Endothelial cell of umbilical vein (primary cell): Measurements from ENCODE around the gene SEMA4C. TPM values are rescaled to one million over a fixed set of nuclear protein-coding genes. Genes with fewer than 3 reads are reported as not detected.

Source experiments
- BruUV-seq: library from RNA; stranded (reverse); fragments of 400-500 nt; replicated peaks from 2 replicates; lab custom pipeline; 2021; lab: Mats Ljungman, UMichigan
- CTCF ChIA-PET: fragments of 300-600, 350-600 bp; sonication (Branson Sonifier 250); formaldehyde crosslinking; loops from one replicate; lab custom pipeline; 2021; ENCODE audit warnings: antibody characterized with exemption, inconsistent platforms; lab: Charles Lee
- POLR2A ChIA-PET: fragments of 300-600, 350-600 bp; sonication (Branson Sonifier 250); formaldehyde crosslinking; loops from one replicate; lab custom pipeline; 2021; ENCODE audit warnings: antibody characterized with exemption, inconsistent platforms; lab: Charles Lee
- DNase-seq: peaks from one replicate; pipeline ENCODE4 v3.0.0-alpha.2; 2011; ENCODE audit warnings: low read depth, low spot score
- FAIRE-seq: peaks from 2 replicates; lab custom pipeline; 2011; peaks lifted over from hg19 to GRCh38; lab: Jason Lieb, UNC
- H2AFZ ChIP-seq: 2 replicates; pipeline ENCODE4 v1.6.0; 2012; ENCODE audit warnings: low read depth, low read length, control low read depth, inconsistent platforms
- H3K27ac ChIP-seq: 2 replicates; pipeline ENCODE4 v1.5.1; 2011; ENCODE audit warnings: low read depth, mild to moderate bottlenecking, control low read depth, low read length, moderate library complexity; ENCODE audit not compliant: insufficient read depth
- H3K27me3 ChIP-seq, 2 experiments: 2 replicates each; pipeline versions ENCODE4 v1.6.0 to v1.6.1; 2011; ENCODE audit warnings: low read length in 2 of 2, mixed read lengths in 1 of 2; ENCODE audit not compliant: control insufficient read depth in 2 of 2, insufficient read depth in 2 of 2
- H3K36me3 ChIP-seq, 2 experiments: 2 replicates in 1 of 2; 3 replicates in 1 of 2; pipeline ENCODE4 v1.5.1; 2011; ENCODE audit warnings: low read length in 2 of 2, mild to moderate bottlenecking in 1 of 2, moderate library complexity in 1 of 2; ENCODE audit not compliant: control insufficient read depth in 2 of 2, insufficient read depth in 2 of 2; ENCODE audit errors: extremely low read depth in 1 of 2
- H3K4me1 ChIP-seq: 3 replicates; pipeline ENCODE4 v1.5.1; 2011; ENCODE audit warnings: mild to moderate bottlenecking, low read length; ENCODE audit not compliant: control insufficient read depth, insufficient read depth; ENCODE audit errors: extremely low read depth
- H3K4me2 ChIP-seq: 2 replicates; pipeline ENCODE4 v1.6.1; 2011; ENCODE audit warnings: low read length, control low read depth, mixed read lengths; ENCODE audit not compliant: insufficient read depth
- H3K4me3 ChIP-seq, 3 experiments: fragments of 200-600 bp in 1 of 3; sonication (generic), shearing (Covaris generic) in 1 of 3; replicated peaks in 1 of 3; 2 replicates each; pipeline ENCODE4 v1.5.1; 2011 to 2016; ENCODE audit warnings: control low read depth in 3 of 3, low read length in 3 of 3, mild to moderate bottlenecking in 2 of 3, inconsistent platforms in 1 of 3, low read depth in 1 of 3, moderate library complexity in 1 of 3; ENCODE audit not compliant: insufficient read depth in 1 of 3
- H3K79me2 ChIP-seq: 2 replicates; pipeline ENCODE4 v1.6.0; 2012; ENCODE audit warnings: low read length, inconsistent platforms; ENCODE audit not compliant: control insufficient read depth, insufficient read depth
- H3K9ac ChIP-seq: replicated peaks from 2 replicates; pipeline ENCODE3; 2011; ENCODE audit warnings: low read length, control low read depth; ENCODE audit not compliant: insufficient read depth; ENCODE audit errors: extremely low read depth
- H3K9me1 ChIP-seq: replicated peaks from 3 replicates; pipeline ENCODE4 v1.6.0; 2011; ENCODE audit warnings: mild to moderate bottlenecking, low read length; ENCODE audit not compliant: control insufficient read depth, insufficient read depth; ENCODE audit errors: extremely low read depth
- H3K9me3 ChIP-seq: replicated peaks from 2 replicates; pipeline ENCODE4 v1.5.1; 2012; ENCODE audit warnings: low read length, inconsistent platforms; ENCODE audit not compliant: control insufficient read depth, insufficient read depth
- H4K20me1 ChIP-seq: replicated peaks from 2 replicates; pipeline ENCODE3; 2011; ENCODE audit warnings: mild to moderate bottlenecking, low read length; ENCODE audit not compliant: control insufficient read depth, insufficient read depth; ENCODE audit errors: extremely low read depth
- CTCF ChIP-seq, 2 donors: IDR thresholded peaks; 1 replicate in 1 of 2; 2 replicates in 1 of 2; pipeline ENCODE4 v1.5.1; 2011; ENCODE audit warnings: low read length in 2 of 2, mild to moderate bottlenecking in 2 of 2, moderate library complexity in 2 of 2, control low read depth in 1 of 2, inconsistent platforms in 1 of 2, low read depth in 1 of 2; ENCODE audit not compliant: insufficient read depth in 1 of 2; ENCODE audit errors: extremely low read depth in 1 of 2
- EZH2 ChIP-seq: IDR thresholded peaks from 2 replicates; pipeline ENCODE4 v1.6.1; 2012; ENCODE audit warnings: borderline replicate concordance, low read depth, mild to moderate bottlenecking, moderate library complexity, low read length, inconsistent platforms; ENCODE audit not compliant: severe bottlenecking
- FOS ChIP-seq: IDR thresholded peaks from 2 replicates; pipeline ENCODE4 v1.6.1; 2011; ENCODE audit warnings: mild to moderate bottlenecking, low read length, moderate library complexity, borderline replicate concordance; ENCODE audit not compliant: insufficient read depth
- MAX ChIP-seq: IDR thresholded peaks from 2 replicates; pipeline ENCODE4 v1.6.1; 2011; ENCODE audit not compliant: insufficient read depth, insufficient read length
- POLR2AphosphoS5 ChIP-seq: IDR thresholded peaks from 2 replicates; pipeline ENCODE4 v1.6.1; 2012; ENCODE audit warnings: low read depth, mild to moderate bottlenecking, control low read depth, low read length, moderate library complexity; ENCODE audit not compliant: insufficient read depth
- dilution Hi-C: fragments of 300-500 bp; cut with MboI; formaldehyde crosslinking; loops from one replicate; pipeline ENCODE4 v1.15.0; 2019; ENCODE audit warnings: low sequenced_read_pairs; ENCODE audit not compliant: extremely low pct_ligation_motif_present
- intact Hi-C: fragments of 100-400 bp; cut with micrococcal nuclease; formaldehyde crosslinking; loops from one replicate; pipeline ENCODE4 v1.10.0; 2022
- polyA plus RNA-seq, 4 experiments: library from polyadenylated mRNA; depleted of rRNA in 3 of 4; stranded (reverse) in 3 of 4; unstranded in 1 of 4; fragments of >200 nt; gene quantifications; 2 replicates each; pipeline versions ENCODE4 v1.2.1 to v1.2.3, GENCODE V29; 2011 to 2012; ENCODE audit warnings: missing spikeins in 1 of 4
- total RNA-seq: library from RNA; stranded (reverse); gene quantifications from 2 replicates; pipeline ENCODE4 v1.2.3, GENCODE V29; 2021

Gene SEMA4C
- total and polyA plus RNA-seq, 2 donors (not counting 3 experiments of a cell fraction or from before 2014, with no cell fraction given), result 16.4 to 17.3 TPM

- intact Hi-C loops, result no loop called here
Measured at GRCh38 chr2:96841701-96842495, 28.0 kb downstream of the SEMA4C start.

GRCh38 chr2:96839875-96840850, 29.7 kb downstream of the SEMA4C start:
- Histone ChIP-seq H2AFZ (no peak overlapping the region), H3K9me3 (no peaks in the 10 kb centered on the region), H3K4me3 (no peak overlapping the region), H3K27me3 (no peaks in the 10 kb centered on the region), H3K79me2 (no peaks in the 10 kb centered on the region), H3K27ac (no peak overlapping the region), H3K9ac (no peak overlapping the region), H4K20me1 (no peaks in the 10 kb centered on the region), H3K4me2 (no peak overlapping the region), H3K36me3 (no peaks in the 10 kb centered on the region), H3K9me1 (no peaks in the 10 kb centered on the region), H3K4me1 (no peaks in the 10 kb centered on the region)
- intact Hi-C loops, result no loop called here
- ChIA-PET POLR2A (no interaction called here), CTCF (no interaction called here)
- dilution Hi-C loops, result no loop called here
- no peak for FAIRE-seq
- TF ChIP-seq FOS, result no peak
- no peak for TF ChIP-seq CTCF (IDR thresholded peaks at IDR 0.05; ENCODE audit: extremely low read depth in 1 of 2, insufficient read depth in 1 of 2, low read depth in 1 of 2, low read length in 2 of 2)
- no TSS peak for BruUV-seq
- no peak for DNase-seq

More at GRCh38 chr2:96841701-96842495, 28.0 kb downstream of the SEMA4C start:
- Histone ChIP-seq H4K20me1 (no peaks in the 10 kb centered on the region), H3K9me3 (no peaks in the 10 kb centered on the region), H3K4me3 (no peak overlapping the region), H3K36me3 (no peaks in the 10 kb centered on the region), H2AFZ (no peak overlapping the region), H3K79me2 (no peaks in the 10 kb centered on the region), H3K27ac (no peak overlapping the region), H3K9me1 (no peaks in the 10 kb centered on the region), H3K4me2 (no peak overlapping the region), H3K9ac (no peak overlapping the region), H3K27me3 (no peaks in the 10 kb centered on the region), H3K4me1 (no peaks in the 10 kb centered on the region)
- ChIA-PET CTCF (interaction anchor here (0.8 to 1.0 kb wide), 2 partner anchors 10 to 77 kb away, joined by 3 read pairs; no protein-coding TSS in a partner anchor), POLR2A (interaction anchor here (1.0 kb wide), 1 partner anchor 15 kb away, joined by 3 read pairs; the partner anchor contains the start of gene ANKRD39)
- dilution Hi-C loops, result no loop called here
- FAIRE-seq, result no peak
- TF ChIP-seq MAX, result no peak
- TF ChIP-seq EZH2, result no peak
- TF ChIP-seq POLR2AphosphoS5, result no peak
- no peak for DNase-seq
- no TSS peak for BruUV-seq
